Sigmoid colon (tissue), 7 donors: ENCODE data around the gene DYNAP. TPM values are rescaled to one million over a fixed set of nuclear protein-coding genes. Genes with fewer than 3 reads are reported as not detected.

ENCODE experiments used
- DNase-seq: peaks from one replicate; pipeline ENCODE4 v3.0.0-alpha.2; 2019
- H3K27ac ChIP-seq, 4 donors: fragments of 200-600 bp; sonication (generic); one replicate each; pipeline ENCODE4 v1.5.1; 2016 to 2019; ENCODE audit warnings: mild to moderate bottlenecking in 1 of 4
- H3K27me3 ChIP-seq, 3 donors: fragments of 200-600 bp; sonication (generic); one replicate each; pipeline ENCODE4 v1.5.1; 2019; ENCODE audit warnings: mild to moderate bottlenecking in 1 of 3
- H3K36me3 ChIP-seq, 4 donors: fragments of 200-600 bp; sonication (generic); one replicate each; pipeline ENCODE4 v1.5.1; 2016 to 2019
- H3K4me1 ChIP-seq, 4 donors: fragments of 200-600 bp; sonication (generic); one replicate each; pipeline ENCODE4 v1.5.1; 2017 to 2019
- H3K4me3 ChIP-seq, 4 donors: fragments of 200-600 bp; sonication (generic); one replicate each; pipeline ENCODE4 v1.5.1; 2017 to 2019; ENCODE audit warnings: mild to moderate bottlenecking in 2 of 4, moderate library complexity in 1 of 4
- H3K9me3 ChIP-seq, 4 donors: fragments of 200-600 bp in 3 of 4; sonication (generic) in 3 of 4; one replicate each; pipeline versions ENCODE4 v1.5.1 to v1.6.1; 2013 to 2019
- CTCF ChIP-seq, 4 experiments: fragments of 450-650 bp in 3 of 4; fragments of 200-600 bp in 1 of 4; IDR thresholded peaks; one replicate each; pipeline ENCODE4 v1.5.1; 2016 to 2019; ENCODE audit warnings: antibody characterized with exemption in 4 of 4, mild to moderate bottlenecking in 3 of 4, moderate library complexity in 2 of 4
- EP300 ChIP-seq, 4 donors: sonication (generic); formaldehyde crosslinking; IDR thresholded peaks; one replicate each; pipeline ENCODE4 v1.6.1; 2017; ENCODE audit warnings: antibody characterized with exemption in 4 of 4
- POLR2A ChIP-seq, 2 donors: fragments of 450-650 bp; IDR thresholded peaks; one replicate each; pipeline ENCODE4 v1.6.1; 2016; ENCODE audit warnings: antibody characterized with exemption in 2 of 2, mild to moderate bottlenecking in 2 of 2, moderate library complexity in 2 of 2
- POLR2AphosphoS5 ChIP-seq, 4 donors: sonication (generic); formaldehyde crosslinking; IDR thresholded peaks; one replicate each; pipeline ENCODE4 v1.6.1; 2017; ENCODE audit warnings: antibody characterized with exemption in 4 of 4
- WGBS, 2 donors: extraction: QIAGEN DNeasy Blood & Tissue Kit; methylation state at CpG; one replicate each; pipeline ENCODE4 v1.1.7; 2013; 5-methylcytosine and 5-hydroxymethylcytosine counted together
- intact Hi-C: fragments of 100-400 bp; cut with DNase I; formaldehyde crosslinking; loops from one replicate; pipeline ENCODE4 v1.15.1; 2023
- polyA plus RNA-seq, 3 donors: library from polyadenylated mRNA; stranded (reverse); fragments of 200-250 nt; gene quantifications; one replicate each; pipeline ENCODE4 v1.2.3, GENCODE V29; 2013
- total RNA-seq, 4 donors: library from RNA; depleted of rRNA; stranded (reverse); fragments of >200 nt; gene quantifications; one replicate each; pipeline ENCODE4 v1.1.0, GENCODE V29; 2016
- donor health status: healthy with polysubstance abuse.
- donor health status: Bipolar disorder and iron deficiency.
- donor health status: healthy.

DYNAP gene
- total and polyA plus RNA-seq, 7 donors, result not detected

GRCh38 chr18:54558609-54559585 lies 32.1 kb upstream of the DYNAP start:
- intact Hi-C loops, result no loop called here
- Histone ChIP-seq H3K27ac (no peak overlapping the region), H3K36me3 (no peaks in the 10 kb centered on the region), H3K9me3 (no peaks in the 10 kb centered on the region), H3K4me1 (no peaks in the 10 kb centered on the region), H3K27me3 (no peaks in the 10 kb centered on the region), H3K4me3 (no peak overlapping the region)
- WGBS, 2 donors, result 93% methylated on average over 3 of the region's 3 CpGs
- DNase-seq, result no peak
- TF ChIP-seq CTCF (IDR thresholded peaks at IDR 0.05), result peak in 2 of 4 experiments; percentile 19 to 44
- no peak for TF ChIP-seq POLR2AphosphoS5 (IDR thresholded peaks at IDR 0.05)

DNA sequence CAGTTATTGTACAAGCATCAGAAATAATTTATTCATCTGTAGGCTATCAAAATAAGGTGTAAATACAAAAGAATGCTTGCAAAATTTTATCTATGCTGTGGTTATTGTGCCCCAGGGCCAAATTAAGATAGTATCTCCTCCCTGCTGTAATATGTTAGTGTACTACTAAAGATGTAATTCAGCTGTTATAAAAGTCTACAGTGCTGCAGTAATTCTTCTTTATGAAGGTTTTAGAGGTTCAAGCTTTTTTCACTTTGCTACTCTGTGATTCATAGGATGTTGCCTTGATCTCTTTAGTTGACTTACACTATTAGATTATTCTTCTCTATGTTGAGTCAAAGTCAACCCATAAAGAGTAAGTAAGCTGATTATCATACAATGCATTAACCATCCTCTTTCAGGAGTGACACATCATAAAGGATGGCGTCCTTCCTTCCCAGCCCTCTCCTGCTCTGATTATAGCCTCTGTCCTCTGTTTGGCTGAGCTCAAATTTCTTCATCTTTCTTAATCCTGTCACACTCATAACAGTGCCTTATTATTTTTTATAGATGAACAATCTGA lies 29.3 kb upstream of the DYNAP start:
- intact Hi-C loops, result no loop called here
- H3K27me3 ChIP-seq, result no peaks in the 10 kb centered on the region
- H3K36me3 ChIP-seq, result no peaks in the 10 kb centered on the region
- H3K4me1 ChIP-seq, result no peaks in the 10 kb centered on the region
- no peaks in the 10 kb centered on the region for H3K9me3 ChIP-seq
- TF ChIP-seq CTCF (IDR thresholded peaks at IDR 0.05) (no peak), EP300 (IDR thresholded peaks at IDR 0.05) (no peak), POLR2A (IDR thresholded peaks at IDR 0.05) (no peak), POLR2AphosphoS5 (IDR thresholded peaks at IDR 0.05) (no peak)
- 24 to 63% methylated on average over 1 of the region's 1 CpG for WGBS, 2 donors
- no peak overlapping the region for H3K4me3 ChIP-seq
- H3K27ac ChIP-seq, result no peak overlapping the region
- DNase-seq, result no peak

DNA sequence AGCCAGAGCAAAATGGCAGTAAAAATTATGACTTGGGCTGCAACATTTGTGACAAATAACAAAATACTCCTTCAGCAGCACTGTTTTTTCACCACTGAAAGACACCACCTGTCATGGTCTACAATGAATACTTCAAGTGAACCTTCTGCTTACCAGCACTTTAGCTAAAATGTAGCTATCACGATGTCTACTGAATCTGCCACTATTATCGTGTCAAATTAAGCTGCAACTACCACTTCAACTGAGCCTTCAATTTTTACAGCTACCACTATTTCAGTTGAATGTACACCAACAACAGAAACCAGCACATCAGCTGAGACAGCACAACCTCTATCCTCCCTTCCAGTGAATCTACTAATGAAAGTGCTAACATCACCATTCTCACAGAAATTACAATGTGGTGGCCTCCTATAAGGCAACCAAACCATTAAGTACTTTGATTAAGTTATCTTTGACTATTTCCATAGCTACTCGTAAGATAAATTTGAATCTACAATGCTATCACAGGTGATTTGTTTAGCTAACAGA lies 10.8 kb upstream of the DYNAP start:
- intact Hi-C loops, result no loop called here
- WGBS, 2 donors, result 91 to 92% methylated on average over 3 of the region's 3 CpGs
- TF ChIP-seq POLR2A (IDR thresholded peaks at IDR 0.05), result no peak

GRCh38 chr18:54584065-54584464 lies 7.0 kb upstream of the DYNAP start:
- Histone ChIP-seq H3K27ac (no peak overlapping the region), H3K27me3 (no peaks in the 10 kb centered on the region), H3K4me1 (no peaks in the 10 kb centered on the region), H3K36me3 (no peaks in the 10 kb centered on the region), H3K9me3 (no peaks in the 10 kb centered on the region), H3K4me3 (no peak overlapping the region)
- 71 to 73% methylated on average over 1 of the region's 1 CpG for WGBS, 2 donors
- TF ChIP-seq CTCF (IDR thresholded peaks at IDR 0.05), result no peak
- no peak for TF ChIP-seq EP300 (IDR thresholded peaks at IDR 0.05)
- no peak for TF ChIP-seq POLR2AphosphoS5 (IDR thresholded peaks at IDR 0.05)
- TF ChIP-seq POLR2A (IDR thresholded peaks at IDR 0.05), result no peak
- no peak for DNase-seq
- intact Hi-C loops, result no loop called here

More for the DNA sequence above, 10.8 kb upstream of the DYNAP start:
- H3K4me3 ChIP-seq, result no peak overlapping the region
- no peak for DNase-seq
- H3K4me1 ChIP-seq, result no peaks in the 10 kb centered on the region
- H3K9me3 ChIP-seq, result no peaks in the 10 kb centered on the region
- no peak overlapping the region for H3K27ac ChIP-seq
- no peaks in the 10 kb centered on the region for H3K27me3 ChIP-seq
- no peaks in the 10 kb centered on the region for H3K36me3 ChIP-seq

DNA sequence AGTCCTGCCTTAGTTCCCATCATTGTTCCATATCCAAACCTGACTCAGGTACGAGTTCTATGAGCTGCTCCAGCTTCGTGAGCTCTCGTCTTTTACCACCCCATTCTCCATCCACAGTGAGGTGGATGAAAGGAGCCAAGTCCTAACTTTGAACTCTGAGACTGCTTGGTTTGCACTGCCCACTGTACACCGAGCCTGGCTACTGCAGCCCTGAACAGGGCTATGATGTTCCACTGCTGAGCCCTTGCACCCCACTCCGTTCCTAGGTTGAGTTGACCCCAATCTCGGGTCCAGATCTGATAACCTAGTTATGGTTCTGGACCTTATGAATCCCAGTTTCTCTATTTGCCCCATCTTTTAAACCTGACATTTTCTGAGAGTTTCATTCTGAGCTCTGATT lies 5.3 kb upstream of the DYNAP start:
- Histone ChIP-seq H3K36me3 (no peaks in the 10 kb centered on the region), H3K27ac (no peak overlapping the region), H3K4me3 (no peak overlapping the region), H3K27me3 (no peaks in the 10 kb centered on the region), H3K4me1 (no peaks in the 10 kb centered on the region), H3K9me3 (no peaks in the 10 kb centered on the region)
- intact Hi-C loops, result no loop called here
- 78 to 82% methylated on average over 6 of the region's 6 CpGs for WGBS, 2 donors
- DNase-seq, result no peak
- TF ChIP-seq EP300 (IDR thresholded peaks at IDR 0.05) (no peak), POLR2A (IDR thresholded peaks at IDR 0.05) (no peak), POLR2AphosphoS5 (IDR thresholded peaks at IDR 0.05) (no peak), CTCF (IDR thresholded peaks at IDR 0.05) (no peak)
